K562 (cell line): ENCODE data around the gene CDYL. TPM values are rescaled to one million over a fixed set of nuclear protein-coding genes. Genes with fewer than 3 reads are reported as not detected.

Experiments used
- ARID3B ChIP-seq: fragments of 250-450 bp; sonication (Bioruptor Pico); IDR thresholded peaks from 2 replicates; pipeline ENCODE4 v1.4.0; 2020; ENCODE audit warnings: borderline replicate concordance
- BCL6 ChIP-seq: fragments of 250-450 bp; sonication (Bioruptor Pico); IDR thresholded peaks from 2 replicates; pipeline ENCODE4 v1.4.0; 2020
- BCLAF1 ChIP-seq, 2 experiments: fragments of 450-650 bp in 1 of 2; IDR thresholded peaks; 2 replicates each; pipeline ENCODE4 v1.6.1; 2011 to 2017; ENCODE audit warnings: low read depth in 2 of 2, antibody characterized with exemption in 1 of 2, borderline replicate concordance in 1 of 2, low read length in 1 of 2, mild to moderate bottlenecking in 1 of 2, mixed read lengths in 1 of 2; ENCODE audit not compliant: control insufficient read depth in 1 of 2
- CREB1 ChIP-seq, 2 experiments: sonication (generic) in 1 of 2; formaldehyde crosslinking in 1 of 2; IDR thresholded peaks; 2 replicates each; pipeline versions ENCODE4 v1.6.1 to v1.8.0; 2012 to 2022; ENCODE audit warnings: inconsistent platforms in 1 of 2, mild to moderate bottlenecking in 1 of 2, missing genetic modification reagents in 1 of 2, moderate library complexity in 1 of 2
- E2F4 ChIP-seq: sonication (generic); formaldehyde crosslinking; IDR thresholded peaks from 2 replicates; pipeline ENCODE4 v1.8.0; 2022; ENCODE audit warnings: mild to moderate bottlenecking, low read depth, missing genetic modification reagents
- MAFG ChIP-seq: fragments of 450-650 bp; conservative IDR thresholded peaks from 2 replicates; pipeline ENCODE4 v1.6.1; 2016; ENCODE audit warnings: missing genetic modification characterization, missing compliant biosample characterization
- NCOA2 ChIP-seq, 2 experiments: fragments of 450-650 bp; IDR thresholded peaks; 2 replicates each; pipeline ENCODE4 v1.6.1; 2018; ENCODE audit warnings: mild to moderate bottlenecking in 2 of 2, moderate library complexity in 1 of 2; ENCODE audit not compliant: partially characterized antibody in 2 of 2
- NRF1 ChIP-seq, 2 experiments: fragments of 450-650 bp; IDR thresholded peaks in 1 of 2; conservative IDR thresholded peaks in 1 of 2; 2 replicates each; pipeline ENCODE4 v1.6.1; 2014; ENCODE audit warnings: mild to moderate bottlenecking in 2 of 2
- SMARCB1 ChIP-seq: IDR thresholded peaks from 2 replicates; pipeline ENCODE4 v1.6.1; 2011; ENCODE audit warnings: improper control_type of control experiment, low read depth; ENCODE audit not compliant: insufficient read length
- TBL1XR1 ChIP-seq, 2 experiments: IDR thresholded peaks; 2 replicates each; pipeline ENCODE4 v1.6.1; 2012; ENCODE audit warnings: improper control_type of control experiment in 2 of 2, low read length in 2 of 2, mild to moderate bottlenecking in 1 of 2
- TEAD1 ChIP-seq, 2 experiments: fragments of 450-650 bp in 1 of 2; sonication (generic) in 1 of 2; formaldehyde crosslinking; IDR thresholded peaks; 2 replicates each; pipeline versions ENCODE4 v1.4.0 to v1.8.0; 2020 to 2022; ENCODE audit warnings: mild to moderate bottlenecking in 2 of 2, missing genetic modification reagents in 1 of 2
- ZBED1 ChIP-seq: IDR thresholded peaks from 2 replicates; pipeline ENCODE4 v1.6.1; 2014
- ZBTB34 ChIP-seq: fragments of 250-450 bp; sonication (Bioruptor Pico); IDR thresholded peaks from 2 replicates; pipeline ENCODE4 v1.8.0; 2021; ENCODE audit warnings: mild to moderate bottlenecking, moderate library complexity
- ZMIZ1 ChIP-seq, 2 experiments: fragments of 150-350 bp in 1 of 2; IDR thresholded peaks; 2 replicates each; pipeline ENCODE4 v1.6.1; 2012 to 2016; ENCODE audit warnings: low read depth in 2 of 2, low read length in 2 of 2, mild to moderate bottlenecking in 1 of 2, moderate library complexity in 1 of 2
- ZNF436 ChIP-seq: fragments of 250-450, 450-650 bp; sonication (Bioruptor Pico); formaldehyde crosslinking; IDR thresholded peaks from 2 replicates; pipeline ENCODE4 v1.7.0; 2020; ENCODE audit warnings: mild to moderate bottlenecking
- polyA plus RNA-seq, 8 experiments: library from polyadenylated mRNA; depleted of rRNA in 4 of 8; stranded (reverse) in 5 of 8; unstranded in 3 of 8; fragments of >200 nt; fragmentation: Nextera tagmentation in 2 of 8; fragmentation: Illumina TruSeq in 1 of 8; extraction: Ambion mirVana in 2 of 8; extraction: Trizol in 1 of 8; gene quantifications; 2 replicates each; pipeline versions ENCODE4 v1.2.1 to v1.2.3, GENCODE V29; 2011 to 2014; ENCODE audit warnings: inconsistent platforms in 1 of 8, missing spikeins in 1 of 8
- total RNA-seq, 7 experiments: library from RNA; depleted of rRNA in 6 of 7; stranded (reverse); fragments of >200 nt in 6 of 7; fragmentation: Illumina TruSeq in 2 of 7; extraction: Trizol in 2 of 7; gene quantifications; 2 replicates each; pipeline versions ENCODE4 v1.2.1 to v1.2.3, GENCODE V29; 2011 to 2021; ENCODE audit warnings: low replicate concordance in 1 of 7

Gene CDYL
- total and polyA plus RNA-seq, 9 of the 15 experiments (the other 6 are each of a cell fraction or from before 2014, with no cell fraction given): 8.1 to 45.8 (median 40.8) TPM

GRCh38 chr6:4928426-4928825 lies 152.2 kb downstream of the CDYL start (continued):
- peak; percentile 60; the same call in 1 of the 2 replicates for TF ChIP-seq CREB1 (IDR thresholded peaks at IDR 0.05)
- no peak for TF ChIP-seq CREB1 (CRISPR knock-in tag; IDR thresholded peaks at IDR 0.05)
- TF ChIP-seq TBL1XR1 (IDR thresholded peaks at IDR 0.05; ENCODE audit: low read length in 2 of 2): peak in 1 of 2 experiments; percentile 95; a peak in 3 of 4 replicates
- peak; percentile 40; the same call in 1 of the 2 replicates for TF ChIP-seq ZBED1
- peak in 1 of 2 experiments; percentile 88; a peak in 2 of 4 replicates for TF ChIP-seq ZMIZ1 (IDR thresholded peaks at IDR 0.05; ENCODE audit: low read depth in 2 of 2, low read length in 2 of 2)
- TF ChIP-seq NCOA2 (IDR thresholded peaks at IDR 0.05; ENCODE audit: partially characterized antibody in 2 of 2): peak; percentile 50 to 65
- peak; percentile 96 for TF ChIP-seq SMARCB1
- no peak for TF ChIP-seq ZNF436 (CRISPR knock-in tag)
- peak in 1 of 2 experiments; percentile 56; a peak in 2 of 4 replicates for TF ChIP-seq TEAD1 (CRISPR knock-in tag; IDR thresholded peaks at IDR 0.05)
- TF ChIP-seq MAFG: peak; percentile 95
- TF ChIP-seq BCL6 (CRISPR knock-in tag): no peak
- no peak for TF ChIP-seq ZBTB34 (CRISPR knock-in tag)
- 0 out of 4 replicates have a peak, but pooled peaks of 1 of the 2 experiments have one; percentile 38 for TF ChIP-seq BCLAF1 (IDR thresholded peaks at IDR 0.05; ENCODE audit: borderline replicate concordance in 1 of 2, control insufficient read depth in 1 of 2, low read depth in 2 of 2, low read length in 1 of 2)
- no peak for TF ChIP-seq E2F4
- no peak for TF ChIP-seq ARID3B (CRISPR knock-in tag)
- TF ChIP-seq NRF1 (conservative IDR thresholded peaks at IDR 0.05 in 1 of 2, IDR thresholded peaks at IDR 0.05 in 1 of 2): no peak
